HEK293T (cell line): Measurements from ENCODE around the gene SARS2.

Source experiments
- CTBP1 ChIP-seq: fragments of 450-650 bp; IDR thresholded peaks from 2 replicates; pipeline ENCODE4 v1.6.1; 2016; ENCODE audit warnings: borderline replicate concordance
- ELF4 ChIP-seq: fragments of 450-650 bp; IDR thresholded peaks from 2 replicates; pipeline ENCODE4 v1.6.1; 2017; ENCODE audit warnings: antibody characterized with exemption
- FOXA1 ChIP-seq: fragments of 450-650 bp; IDR thresholded peaks from 2 replicates; pipeline ENCODE4 v1.6.1; 2016; ENCODE audit warnings: mild to moderate bottlenecking
- FOXK2 ChIP-seq: fragments of 450-650 bp; IDR thresholded peaks from 2 replicates; pipeline ENCODE4 v1.6.1; 2016; ENCODE audit warnings: mild to moderate bottlenecking
- FOXM1 ChIP-seq: fragments of 450-650 bp; IDR thresholded peaks from 2 replicates; pipeline ENCODE4 v1.6.1; 2017; ENCODE audit warnings: mild to moderate bottlenecking, borderline replicate concordance
- HDGF ChIP-seq: fragments of 450-650 bp; IDR thresholded peaks from 2 replicates; pipeline ENCODE4 v1.6.1; 2017; ENCODE audit warnings: antibody characterized with exemption, borderline replicate concordance
- LEF1 ChIP-seq: fragments of 450-650 bp; IDR thresholded peaks from 2 replicates; pipeline ENCODE4 v1.6.1; 2017; ENCODE audit warnings: mild to moderate bottlenecking, borderline replicate concordance
- NFRKB ChIP-seq: fragments of 450-650 bp; IDR thresholded peaks from 2 replicates; pipeline ENCODE4 v1.6.1; 2016; ENCODE audit warnings: mild to moderate bottlenecking, moderate library complexity
- SP1 ChIP-seq: fragments of 450-650 bp; IDR thresholded peaks from 2 replicates; pipeline ENCODE4 v1.6.1; 2017
- SUZ12 ChIP-seq: fragments of 450-650 bp; IDR thresholded peaks from 2 replicates; pipeline ENCODE4 v1.6.1; 2016; ENCODE audit warnings: mild to moderate bottlenecking
- TARDBP ChIP-seq: fragments of 450-650 bp; IDR thresholded peaks from 2 replicates; pipeline ENCODE4 v1.6.1; 2016
- ZNF384 ChIP-seq: fragments of 450-650 bp; IDR thresholded peaks from 2 replicates; pipeline ENCODE4 v1.6.1; 2016
- TF ChIP-seq, protein P1 (sequence below): fragments of 450-650 bp; IDR thresholded peaks from 2 replicates; pipeline ENCODE4 v1.6.1; 2016

DNA sequence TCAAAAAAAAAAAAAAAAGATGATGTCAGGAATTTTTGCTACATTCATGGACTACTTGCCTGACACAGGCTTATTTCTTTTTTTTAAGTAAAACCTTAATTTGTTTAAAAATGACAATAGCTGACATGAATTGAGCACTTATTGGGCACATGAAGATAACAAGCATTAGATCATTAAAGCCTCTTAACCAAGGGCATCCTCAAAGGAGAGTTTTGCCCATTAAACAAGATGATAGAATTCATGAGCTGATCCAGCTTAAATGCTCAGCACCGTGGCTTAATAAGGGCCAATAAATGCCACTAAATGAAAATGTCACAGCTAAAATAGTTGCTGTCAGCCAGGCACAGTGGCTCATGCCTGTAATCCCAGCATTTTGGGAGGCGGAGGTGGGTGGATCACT is 25.7 kb upstream of the SARS2 start:
- TF ChIP-seq CTBP1 (no peak), FOXM1 (no peak), FOXA1 (no peak), NFRKB (no peak), TARDBP (no peak), ELF4 (no peak), LEF1 (no peak), HDGF (no peak), SP1 (no peak), FOXK2 (no peak), SUZ12 (no peak), ZNF384 (no peak)
- TF ChIP-seq, protein P1, sequence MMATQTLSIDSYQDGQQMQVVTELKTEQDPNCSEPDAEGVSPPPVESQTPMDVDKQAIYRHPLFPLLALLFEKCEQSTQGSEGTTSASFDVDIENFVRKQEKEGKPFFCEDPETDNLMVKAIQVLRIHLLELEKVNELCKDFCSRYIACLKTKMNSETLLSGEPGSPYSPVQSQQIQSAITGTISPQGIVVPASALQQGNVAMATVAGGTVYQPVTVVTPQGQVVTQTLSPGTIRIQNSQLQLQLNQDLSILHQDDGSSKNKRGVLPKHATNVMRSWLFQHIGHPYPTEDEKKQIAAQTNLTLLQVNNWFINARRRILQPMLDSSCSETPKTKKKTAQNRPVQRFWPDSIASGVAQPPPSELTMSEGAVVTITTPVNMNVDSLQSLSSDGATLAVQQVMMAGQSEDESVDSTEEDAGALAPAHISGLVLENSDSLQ = no peak
